ENCODE data around the gene OR2T12.
"Not testable (repeated sequence)": the region's sequence is repeated elsewhere in the genome, so short reads cannot be mapped to it uniquely, and the experiment has no call there.

The OR2T12 gene

GRCh38 chr1:248303324-248303723, at the start of gene OR2T12:
Gene OR2T12, minus strand, starts transcription at chr1:248303424. Its CDS starts 7,846 bp downstream, at chr1:248295578.
- DNase-seq (ENCODE audit: low spot score): no peak
- TF ChIP-seq CTCF (IDR thresholded peaks at IDR 0.05; ENCODE audit: borderline replicate concordance, control extremely low read depth, extremely low read depth, insufficient read depth, missing control alignments): no peak
- in situ Hi-C loops (cut with MboI; ENCODE audit: low sequenced_read_pairs, unreplicated experiment): no loop called here

GRCh38 chr1:248348475-248348874, 45.3 kb upstream of the OR2T12 start, which contains the start of gene OR14C36:
Gene OR14C36, plus strand, starts transcription at chr1:248348775. Its CDS starts 0 bp downstream, at chr1:248348775.
- no peak for DNase-seq (ENCODE audit: low spot score)
- in situ Hi-C loops (cut with MboI; ENCODE audit: low sequenced_read_pairs, unreplicated experiment): no loop called here
- no peak for TF ChIP-seq CTCF (IDR thresholded peaks at IDR 0.05; ENCODE audit: borderline replicate concordance, control extremely low read depth, extremely low read depth, insufficient read depth, missing control alignments)

GRCh38 chr1:248343451-248343850, 40.2 kb upstream of the OR2T12 start:
- TF ChIP-seq CTCF (IDR thresholded peaks at IDR 0.05; ENCODE audit: borderline replicate concordance, control extremely low read depth, extremely low read depth, insufficient read depth, missing control alignments): no peak
- in situ Hi-C loops (cut with MboI; ENCODE audit: low sequenced_read_pairs, unreplicated experiment): no loop called here
- no peak for DNase-seq (ENCODE audit: low spot score)

GRCh38 chr1:248324468-248324867, 21.2 kb upstream of the OR2T12 start, which contains the start of gene OR2M7:
Gene OR2M7, minus strand, starts transcription at chr1:248324568. Its CDS starts 0 bp downstream, at chr1:248324568.
- no peak for DNase-seq (ENCODE audit: low spot score)
- no peak for TF ChIP-seq CTCF (IDR thresholded peaks at IDR 0.05; ENCODE audit: borderline replicate concordance, control extremely low read depth, extremely low read depth, insufficient read depth, missing control alignments)
- in situ Hi-C loops (cut with MboI; ENCODE audit: low sequenced_read_pairs, unreplicated experiment): no loop called here

GRCh38 chr1:248316796-248317195, 13.6 kb upstream of the OR2T12 start:
- in situ Hi-C loops (cut with MboI; ENCODE audit: low sequenced_read_pairs, unreplicated experiment): no loop called here
- DNase-seq (ENCODE audit: low spot score): no peak
- TF ChIP-seq CTCF (IDR thresholded peaks at IDR 0.05; ENCODE audit: borderline replicate concordance, control extremely low read depth, extremely low read depth, insufficient read depth, missing control alignments): no peak

- DNase-seq (ENCODE audit: low spot score); in situ Hi-C loops (cut with MboI; ENCODE audit: low sequenced_read_pairs, unreplicated experiment): not testable (repeated sequence)
Observed at GRCh38 chr1:248306740-248307139, 3.5 kb upstream of the OR2T12 start.

GRCh38 chr1:248306103-248306502, 2.9 kb upstream of the OR2T12 start:
- DNase-seq (ENCODE audit: low spot score): no peak
- in situ Hi-C loops (cut with MboI; ENCODE audit: low sequenced_read_pairs, unreplicated experiment): no loop called here
- TF ChIP-seq CTCF (IDR thresholded peaks at IDR 0.05; ENCODE audit: borderline replicate concordance, control extremely low read depth, extremely low read depth, insufficient read depth, missing control alignments): no peak

- in situ Hi-C loops (cut with MboI; ENCODE audit: low sequenced_read_pairs, unreplicated experiment); DNase-seq (ENCODE audit: low spot score): not testable (repeated sequence)
Observed at GRCh38 chr1:248305672-248306071, 2.4 kb upstream of the OR2T12 start.
